ENCODE measurements around the gene TSC22D3. TPM values are rescaled to one million over a fixed set of nuclear protein-coding genes. Genes with fewer than 3 reads are reported as not detected.

The TSC22D3 gene
- polyA plus RNA-seq, 1 of the 3 experiments (the other 2 are of a cell fraction): 9.2 TPM

DNA sequence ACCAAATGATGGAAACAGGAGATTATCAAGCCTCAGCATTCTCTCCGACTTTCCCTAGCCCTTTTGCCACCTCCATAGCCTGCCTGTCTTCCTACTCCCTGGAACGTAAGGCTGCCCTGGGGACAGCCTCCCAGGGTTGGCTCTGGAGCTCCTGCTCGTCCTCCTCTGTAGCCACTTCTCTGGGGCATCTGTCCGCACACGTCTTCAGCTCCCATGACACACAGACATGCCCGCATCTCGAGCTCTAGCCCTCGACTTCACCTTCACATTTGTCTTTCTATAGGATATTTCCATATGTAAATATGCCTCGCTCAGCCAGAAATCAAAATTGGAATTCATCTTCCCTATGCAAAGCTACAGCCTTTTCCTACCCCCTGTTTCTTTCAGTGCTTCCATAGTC lies 67.7 kb downstream of the TSC22D3 start:
- DNase-seq: no peak
- ChIA-PET CTCF (interaction anchor here (0.6 to 1.4 kb wide), 4 partner anchors 10 to 70 kb away, joined by 3 read pairs; partner anchors contain the start of gene NCBP2L), POLR2A (no interaction called here)
- no peak overlapping the region for H3K4me3 ChIP-seq (ENCODE audit: low read depth in 2 of 2, low read length in 1 of 2)
- 34% methylated on average over 9 of the region's 9 CpGs for WGBS (ENCODE audit: low lambda C conversion rate)
- no peaks in the 10 kb centered on the region for H3F3A ChIP-seq (replicated peaks; ENCODE audit: insufficient read depth)
- H3K9me3 ChIP-seq: no peaks in the 10 kb centered on the region
- peaks cover 10% of the 10 kb centered on the region; the same call in 1 of the 2 replicates for H3K27me3 ChIP-seq (ENCODE audit: insufficient read depth)
- H3K36me3 ChIP-seq (replicated peaks in 1 of 2; ENCODE audit: control insufficient read depth in 1 of 2, insufficient read depth in 2 of 2, low read length in 1 of 2): no peaks in the 10 kb centered on the region
- no peaks in the 10 kb centered on the region for H3K4me1 ChIP-seq (ENCODE audit: control insufficient read depth in 1 of 2, insufficient read depth in 2 of 2, low read depth in 1 of 2, low read length in 1 of 2)
- H3K27ac ChIP-seq (ENCODE audit: low read depth in 2 of 2, low read length in 1 of 2): no peak overlapping the region
- H3K9ac ChIP-seq: no peak overlapping the region
- H3K9me2 ChIP-seq: no peaks in the 10 kb centered on the region
- H4K20me1 ChIP-seq (ENCODE audit: insufficient read depth): no peaks in the 10 kb centered on the region
- H3K4me2 ChIP-seq: no peak overlapping the region
- TF ChIP-seq NFIC (IDR thresholded peaks at IDR 0.05; ENCODE audit: borderline replicate concordance) (no peak), USF2 (IDR thresholded peaks at IDR 0.05; ENCODE audit: borderline replicate concordance, low read depth, low read length) (no peak), EP300 (IDR thresholded peaks at IDR 0.05; ENCODE audit: borderline replicate concordance in 1 of 2, low read depth in 1 of 2, low read length in 1 of 2) (no peak), RCOR1 (IDR thresholded peaks at IDR 0.05; ENCODE audit: low read length) (no peak), TEAD4 (IDR thresholded peaks at IDR 0.05; ENCODE audit: borderline replicate concordance, insufficient read depth) (no peak)
- no peaks in the 10 kb centered on the region for H3K79me2 ChIP-seq (ENCODE audit: insufficient read depth)
- H2AFZ ChIP-seq (ENCODE audit: low read depth): no peak overlapping the region

GRCh38 chrX:107706309-107706708 lies 69.3 kb downstream of the TSC22D3 start:
- Histone ChIP-seq H3K27ac (ENCODE audit: low read depth in 2 of 2, low read length in 1 of 2) (no peak overlapping the region), H3K36me3 (replicated peaks in 1 of 2; ENCODE audit: control insufficient read depth in 1 of 2, insufficient read depth in 2 of 2, low read length in 1 of 2) (no peaks in the 10 kb centered on the region), H3K4me2 (no peak overlapping the region), H3K27me3 (ENCODE audit: insufficient read depth) (peaks cover 10% of the 10 kb centered on the region; the same call in 1 of the 2 replicates), H3K79me2 (ENCODE audit: insufficient read depth) (no peaks in the 10 kb centered on the region), H3K9me2 (no peaks in the 10 kb centered on the region), H2AFZ (ENCODE audit: low read depth) (no peak overlapping the region), H3K9ac (no peak overlapping the region), H4K20me1 (ENCODE audit: insufficient read depth) (no peaks in the 10 kb centered on the region), H3K4me3 (ENCODE audit: low read depth in 2 of 2, low read length in 1 of 2) (no peak overlapping the region), H3F3A (replicated peaks; ENCODE audit: insufficient read depth) (no peaks in the 10 kb centered on the region), H3K9me3 (no peaks in the 10 kb centered on the region), H3K4me1 (ENCODE audit: control insufficient read depth in 1 of 2, insufficient read depth in 2 of 2, low read depth in 1 of 2, low read length in 1 of 2) (no peaks in the 10 kb centered on the region)
- CTCF ChIA-PET: interaction anchor here (0.6 to 1.4 kb wide), 2 partner anchors 11 to 1695 kb away, joined by 3 to 5 read pairs; no protein-coding TSS in a partner anchor
- POLR2A ChIA-PET: interaction anchor here (0.7 kb wide), 1 partner anchor 13 kb away, joined by 4 read pairs; no protein-coding TSS in a partner anchor
- DNase-seq: no peak
- TF ChIP-seq RAD21 (IDR thresholded peaks at IDR 0.05; ENCODE audit: low read length) (no peak), ZBTB33 (IDR thresholded peaks at IDR 0.05; ENCODE audit: borderline replicate concordance, low read depth) (no peak), TCF12 (IDR thresholded peaks at IDR 0.05) (no peak), USF1 (IDR thresholded peaks at IDR 0.05; ENCODE audit: borderline replicate concordance, low read depth) (no peak), TEAD4 (IDR thresholded peaks at IDR 0.05; ENCODE audit: borderline replicate concordance, insufficient read depth) (no peak), RCOR1 (IDR thresholded peaks at IDR 0.05; ENCODE audit: low read length) (no peak), USF2 (IDR thresholded peaks at IDR 0.05; ENCODE audit: borderline replicate concordance, low read depth, low read length) (no peak), NRF1 (IDR thresholded peaks at IDR 0.05; ENCODE audit: low read depth, low read length) (no peak), SMC3 (IDR thresholded peaks at IDR 0.05; ENCODE audit: low read depth, low read length) (no peak), EP300 (IDR thresholded peaks at IDR 0.05; ENCODE audit: borderline replicate concordance in 1 of 2, low read depth in 1 of 2, low read length in 1 of 2) (no peak), YY1 (IDR thresholded peaks at IDR 0.05; ENCODE audit: low read depth) (no peak), MXI1 (IDR thresholded peaks at IDR 0.05; ENCODE audit: low read depth, low read length) (no peak), RXRA (IDR thresholded peaks at IDR 0.05; ENCODE audit: borderline replicate concordance, low read depth) (no peak), EZH2phosphoT487 (IDR thresholded peaks at IDR 0.05; ENCODE audit: borderline replicate concordance, low read depth) (no peak), CHD2 (IDR thresholded peaks at IDR 0.05; ENCODE audit: low read length, partially characterized antibody) (no peak), NFIC (IDR thresholded peaks at IDR 0.05; ENCODE audit: borderline replicate concordance) (no peak)
- TF ChIP-seq, protein P1, sequence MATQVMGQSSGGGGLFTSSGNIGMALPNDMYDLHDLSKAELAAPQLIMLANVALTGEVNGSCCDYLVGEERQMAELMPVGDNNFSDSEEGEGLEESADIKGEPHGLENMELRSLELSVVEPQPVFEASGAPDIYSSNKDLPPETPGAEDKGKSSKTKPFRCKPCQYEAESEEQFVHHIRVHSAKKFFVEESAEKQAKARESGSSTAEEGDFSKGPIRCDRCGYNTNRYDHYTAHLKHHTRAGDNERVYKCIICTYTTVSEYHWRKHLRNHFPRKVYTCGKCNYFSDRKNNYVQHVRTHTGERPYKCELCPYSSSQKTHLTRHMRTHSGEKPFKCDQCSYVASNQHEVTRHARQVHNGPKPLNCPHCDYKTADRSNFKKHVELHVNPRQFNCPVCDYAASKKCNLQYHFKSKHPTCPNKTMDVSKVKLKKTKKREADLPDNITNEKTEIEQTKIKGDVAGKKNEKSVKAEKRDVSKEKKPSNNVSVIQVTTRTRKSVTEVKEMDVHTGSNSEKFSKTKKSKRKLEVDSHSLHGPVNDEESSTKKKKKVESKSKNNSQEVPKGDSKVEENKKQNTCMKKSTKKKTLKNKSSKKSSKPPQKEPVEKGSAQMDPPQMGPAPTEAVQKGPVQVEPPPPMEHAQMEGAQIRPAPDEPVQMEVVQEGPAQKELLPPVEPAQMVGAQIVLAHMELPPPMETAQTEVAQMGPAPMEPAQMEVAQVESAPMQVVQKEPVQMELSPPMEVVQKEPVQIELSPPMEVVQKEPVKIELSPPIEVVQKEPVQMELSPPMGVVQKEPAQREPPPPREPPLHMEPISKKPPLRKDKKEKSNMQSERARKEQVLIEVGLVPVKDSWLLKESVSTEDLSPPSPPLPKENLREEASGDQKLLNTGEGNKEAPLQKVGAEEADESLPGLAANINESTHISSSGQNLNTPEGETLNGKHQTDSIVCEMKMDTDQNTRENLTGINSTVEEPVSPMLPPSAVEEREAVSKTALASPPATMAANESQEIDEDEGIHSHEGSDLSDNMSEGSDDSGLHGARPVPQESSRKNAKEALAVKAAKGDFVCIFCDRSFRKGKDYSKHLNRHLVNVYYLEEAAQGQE (IDR thresholded peaks at IDR 0.05; ENCODE audit: low read depth, low read length): no peak
- TF ChIP-seq, protein P2, sequence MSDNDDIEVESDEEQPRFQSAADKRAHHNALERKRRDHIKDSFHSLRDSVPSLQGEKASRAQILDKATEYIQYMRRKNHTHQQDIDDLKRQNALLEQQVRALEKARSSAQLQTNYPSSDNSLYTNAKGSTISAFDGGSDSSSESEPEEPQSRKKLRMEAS (IDR thresholded peaks at IDR 0.05; ENCODE audit: low read depth): no peak

Measured in SK-N-SH (cell line).